K562 (cell line): Measurements from ENCODE around the gene ALDH1A2.
A peak's percentile ranks its signal among the peaks of the same experiment; 100 is the strongest.

ENCODE experiments used
- BMI1 ChIP-seq: fragments of 150-350 bp; IDR thresholded peaks from 2 replicates; pipeline ENCODE4 v1.6.1; 2014; ENCODE audit warnings: low read length
- ELK1 ChIP-seq: sonication (generic); formaldehyde crosslinking; IDR thresholded peaks from 2 replicates; pipeline ENCODE4 v1.8.1; 2022; ENCODE audit warnings: missing genetic modification reagents
- FUS ChIP-seq: fragments of 200-400 bp; formaldehyde crosslinking; optimal IDR thresholded peaks from 2 replicates; pipeline ENCODE3; 2017; ENCODE audit warnings: low read depth, low read length
- IRF2 ChIP-seq: sonication (generic); formaldehyde crosslinking; IDR thresholded peaks from 2 replicates; pipeline ENCODE4 v1.8.1; 2022; ENCODE audit warnings: mild to moderate bottlenecking, missing genetic modification reagents
- MCM3 ChIP-seq: fragments of 450-650 bp; IDR thresholded peaks from 2 replicates; pipeline ENCODE4 v1.6.1; 2016
- MTA1 ChIP-seq: fragments of 450-650 bp; IDR thresholded peaks from 2 replicates; pipeline ENCODE4 v1.6.1; 2017; ENCODE audit warnings: borderline replicate concordance
- POLR2B ChIP-seq: fragments of 450-650 bp; IDR thresholded peaks from 2 replicates; pipeline ENCODE4 v1.6.1; 2018; ENCODE audit warnings: low read depth; ENCODE audit not compliant: partially characterized antibody
- REST ChIP-seq, 2 experiments: fragments of 450-650 bp; formaldehyde crosslinking in 1 of 2; IDR thresholded peaks; 2 replicates each; pipeline versions ENCODE4 v1.4.0 to v1.6.1; 2014 to 2020; ENCODE audit warnings: mild to moderate bottlenecking in 2 of 2, borderline replicate concordance in 1 of 2, low read depth in 1 of 2
- TCF3 ChIP-seq: sonication (generic); formaldehyde crosslinking; IDR thresholded peaks from 2 replicates; pipeline ENCODE4 v1.4.0; 2020; ENCODE audit warnings: mild to moderate bottlenecking, missing genetic modification reagents
- ZBTB17 ChIP-seq: fragments of 450-650 bp; formaldehyde crosslinking; IDR thresholded peaks from 2 replicates; pipeline ENCODE4 v1.4.0; 2020; ENCODE audit warnings: mild to moderate bottlenecking
- ZNF316 ChIP-seq: fragments of 450-650 bp; IDR thresholded peaks from 2 replicates; pipeline ENCODE4 v1.6.1; 2016

- TF ChIP-seq ZNF316 (no peak), MCM3 (no peak), FUS (no peak), REST (IDR thresholded peaks at IDR 0.05; ENCODE audit: borderline replicate concordance) (peak; percentile 25; the same call in 1 of the 2 replicates), REST (CRISPR knock-in tag; IDR thresholded peaks at IDR 0.05; ENCODE audit: low read depth) (no peak), BMI1 (no peak), ZBTB17 (CRISPR knock-in tag) (no peak), IRF2 (CRISPR knock-in tag) (no peak), POLR2B (no peak), MTA1 (no peak), ELK1 (CRISPR knock-in tag) (no peak), TCF3 (CRISPR knock-in tag) (no peak)
These were observed 22.2 kb downstream of the ALDH1A2 start for GRCh38 chr15:58043192-58043903.
